ENCODE data around the gene FOLR1.
"Not testable (repeated sequence)": the region's sequence is repeated elsewhere in the genome, so short reads cannot be mapped to it uniquely, and the experiment has no call there.

Gene FOLR1

GRCh38 chr11:72188267-72188666 is 3.7 kb upstream of the FOLR1 start:
- no peak for FAIRE-seq

GRCh38 chr11:72189455-72190250 is 2.3 kb upstream of the FOLR1 start:
- no peak for FAIRE-seq

- FAIRE-seq, result no peak
Observed at GRCh38 chr11:72190631-72191071, 1.3 kb upstream of the FOLR1 start.

DNA sequence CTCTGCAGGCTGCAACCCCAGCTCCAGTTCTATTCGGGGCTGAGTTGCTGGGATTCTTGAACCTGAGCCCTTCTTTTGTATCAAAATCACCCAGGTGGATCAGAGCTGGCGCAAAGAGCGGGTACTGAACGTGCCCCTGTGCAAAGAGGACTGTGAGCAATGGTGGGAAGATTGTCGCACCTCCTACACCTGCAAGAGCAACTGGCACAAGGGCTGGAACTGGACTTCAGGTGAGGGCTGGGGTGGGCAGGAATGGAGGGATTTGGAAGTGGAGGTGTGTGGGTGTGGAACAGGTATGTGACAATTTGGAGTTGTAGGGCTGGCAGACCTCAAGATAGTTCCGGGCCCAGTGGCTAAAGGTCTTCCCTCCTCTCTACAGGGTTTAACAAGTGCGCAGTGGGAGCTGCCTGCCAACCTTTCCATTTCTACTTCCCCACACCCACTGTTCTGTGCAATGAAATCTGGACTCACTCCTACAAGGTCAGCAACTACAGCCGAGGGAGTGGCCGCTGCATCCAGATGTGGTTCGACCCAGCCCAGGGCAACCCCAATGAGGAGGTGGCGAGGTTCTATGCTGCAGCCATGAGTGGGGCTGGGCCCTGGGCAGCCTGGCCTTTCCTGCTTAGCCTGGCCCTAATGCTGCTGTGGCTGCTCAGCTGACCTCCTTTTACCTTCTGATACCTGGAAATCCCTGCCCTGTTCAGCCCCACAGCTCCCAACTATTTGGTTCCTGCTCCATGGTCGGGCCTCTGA is 3.8 kb downstream of the FOLR1 start:
- no peak for FAIRE-seq

GRCh38 chr11:72201445-72201844 is 9.5 kb downstream of the FOLR1 start:
- FAIRE-seq, result peak; percentile 65

GRCh38 chr11:72202571-72202970 is 10.6 kb downstream of the FOLR1 start:
- FAIRE-seq, result no peak

DNA sequence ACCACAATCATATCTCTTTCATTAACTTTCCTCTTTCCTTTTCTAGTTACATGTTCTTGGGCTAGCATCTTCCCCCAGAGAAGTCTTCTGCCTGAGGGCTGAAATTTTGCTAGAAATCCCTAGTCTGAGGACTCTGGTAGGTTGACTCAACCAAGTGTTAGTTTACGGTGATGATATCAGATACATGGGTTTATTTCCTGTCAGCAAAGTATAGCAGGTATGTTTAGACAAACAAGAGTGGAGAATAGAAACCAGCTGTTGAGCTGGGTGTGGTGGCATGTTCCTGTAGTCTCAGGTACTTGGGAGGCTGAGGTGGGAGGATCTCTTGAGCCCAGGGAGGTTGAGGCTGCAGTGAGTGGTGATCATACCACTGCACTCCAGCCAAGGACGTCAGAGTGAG is 11.2 kb downstream of the FOLR1 start:
- no peak for FAIRE-seq

GRCh38 chr11:72204886-72205285 is 12.9 kb downstream of the FOLR1 start:
- no peak for FAIRE-seq

DNA sequence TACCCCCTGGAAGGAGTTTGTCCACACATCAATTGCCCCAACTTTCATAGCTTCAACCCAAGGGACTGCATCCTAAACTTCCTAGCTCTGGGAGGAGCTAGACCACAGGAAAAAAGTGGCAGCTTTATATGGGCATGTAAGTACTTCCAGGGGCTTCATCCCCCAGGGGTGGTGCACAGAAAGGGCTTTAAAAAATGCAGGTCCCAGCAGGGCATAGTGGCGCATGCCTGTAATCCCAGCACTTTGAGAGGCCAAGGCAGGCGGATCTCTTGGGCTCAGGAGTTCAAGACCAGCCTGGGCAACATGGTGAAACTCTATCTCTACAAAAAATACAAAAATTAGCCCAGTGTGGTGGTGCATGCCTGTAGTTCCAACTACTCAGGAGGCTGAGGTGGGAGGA is 14.9 kb downstream of the FOLR1 start:
- not testable (repeated sequence) for FAIRE-seq

DNA sequence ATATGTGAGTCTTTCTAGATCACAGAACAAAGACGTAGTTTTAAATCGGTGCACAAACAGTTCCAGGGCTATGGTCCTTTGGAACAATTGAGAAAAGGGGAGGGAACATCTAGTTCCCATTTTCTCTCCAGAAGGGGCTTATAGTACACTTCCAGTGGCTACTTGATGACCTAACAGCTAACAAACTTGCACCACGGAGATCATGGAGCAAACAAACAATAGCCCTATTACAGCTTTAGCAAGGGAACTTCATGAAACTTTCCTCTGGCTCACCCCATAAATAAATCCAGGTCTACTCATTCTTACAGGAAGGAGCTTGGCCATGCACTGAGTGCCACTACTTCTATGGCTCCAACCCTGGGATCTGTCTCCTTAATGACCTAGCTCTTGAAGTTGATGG is 16.3 kb downstream of the FOLR1 start:
- FAIRE-seq, result no peak

- FAIRE-seq, result no peak
Observed at GRCh38 chr11:72209101-72209500, 17.2 kb downstream of the FOLR1 start.

DNA sequence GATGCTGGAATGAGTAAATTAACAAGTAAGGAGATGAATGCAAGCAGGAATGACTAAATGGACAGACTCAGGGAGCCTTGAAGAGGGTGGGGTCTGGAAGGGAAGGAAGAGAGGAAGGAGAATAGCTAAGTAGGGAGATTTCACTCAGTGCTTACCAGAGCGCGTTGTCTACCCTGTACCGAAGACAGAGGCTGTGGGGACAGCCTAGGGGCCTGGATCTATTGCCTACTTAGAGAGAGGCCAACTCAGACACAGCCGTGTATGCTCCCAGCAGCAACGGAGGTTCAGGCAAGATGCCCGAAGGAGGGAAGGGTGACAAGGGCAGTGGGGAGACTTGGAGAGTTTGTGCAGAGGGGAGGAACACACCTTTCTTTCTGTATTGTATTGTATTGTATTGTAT is 24.7 kb downstream of the FOLR1 start, which contains the start of gene FOLR2:
Gene FOLR2 (plus strand): TSS at position 157 of the 400 bp plus-strand sequence. CDS start 1,791 bp downstream, outside the sequence.
- no peak for FAIRE-seq

- no peak for FAIRE-seq
Observed at GRCh38 chr11:72217841-72218240, 25.9 kb downstream of the FOLR1 start.

GRCh38 chr11:72218251-72218745 is 26.4 kb downstream of the FOLR1 start:
- FAIRE-seq, result no peak

DNA sequence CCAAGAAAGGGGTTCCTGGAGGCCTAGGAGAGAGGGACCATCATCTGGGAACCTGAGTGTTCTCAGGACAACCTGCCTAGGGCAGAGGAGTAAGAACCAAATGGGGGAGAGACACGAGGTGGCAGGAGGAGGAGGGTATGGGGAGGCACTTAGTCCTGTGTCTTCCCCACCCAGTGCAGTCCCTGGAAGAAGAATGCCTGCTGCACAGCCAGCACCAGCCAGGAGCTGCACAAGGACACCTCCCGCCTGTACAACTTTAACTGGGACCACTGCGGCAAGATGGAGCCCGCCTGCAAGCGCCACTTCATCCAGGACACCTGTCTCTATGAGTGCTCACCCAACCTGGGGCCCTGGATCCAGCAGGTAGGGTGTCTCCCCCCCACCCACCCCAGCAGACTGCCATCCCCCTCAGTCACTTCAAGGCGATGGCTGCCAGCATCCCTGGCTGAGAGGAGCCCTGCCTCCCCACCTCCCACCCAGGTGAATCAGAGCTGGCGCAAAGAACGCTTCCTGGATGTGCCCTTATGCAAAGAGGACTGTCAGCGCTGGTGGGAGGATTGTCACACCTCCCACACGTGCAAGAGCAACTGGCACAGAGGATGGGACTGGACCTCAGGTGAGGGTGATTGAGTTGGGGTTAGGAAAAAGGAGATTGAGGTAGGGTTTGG is 28.9 kb downstream of the FOLR1 start:
- no peak for FAIRE-seq

GRCh38 chr11:72221386-72222075 is 29.6 kb downstream of the FOLR1 start:
- FAIRE-seq, result no peak

- no peak for FAIRE-seq
Observed at GRCh38 chr11:72222106-72222891, 30.4 kb downstream of the FOLR1 start.

GRCh38 chr11:72222907-72223614 is 31.1 kb downstream of the FOLR1 start:
- FAIRE-seq, result no peak

DNA sequence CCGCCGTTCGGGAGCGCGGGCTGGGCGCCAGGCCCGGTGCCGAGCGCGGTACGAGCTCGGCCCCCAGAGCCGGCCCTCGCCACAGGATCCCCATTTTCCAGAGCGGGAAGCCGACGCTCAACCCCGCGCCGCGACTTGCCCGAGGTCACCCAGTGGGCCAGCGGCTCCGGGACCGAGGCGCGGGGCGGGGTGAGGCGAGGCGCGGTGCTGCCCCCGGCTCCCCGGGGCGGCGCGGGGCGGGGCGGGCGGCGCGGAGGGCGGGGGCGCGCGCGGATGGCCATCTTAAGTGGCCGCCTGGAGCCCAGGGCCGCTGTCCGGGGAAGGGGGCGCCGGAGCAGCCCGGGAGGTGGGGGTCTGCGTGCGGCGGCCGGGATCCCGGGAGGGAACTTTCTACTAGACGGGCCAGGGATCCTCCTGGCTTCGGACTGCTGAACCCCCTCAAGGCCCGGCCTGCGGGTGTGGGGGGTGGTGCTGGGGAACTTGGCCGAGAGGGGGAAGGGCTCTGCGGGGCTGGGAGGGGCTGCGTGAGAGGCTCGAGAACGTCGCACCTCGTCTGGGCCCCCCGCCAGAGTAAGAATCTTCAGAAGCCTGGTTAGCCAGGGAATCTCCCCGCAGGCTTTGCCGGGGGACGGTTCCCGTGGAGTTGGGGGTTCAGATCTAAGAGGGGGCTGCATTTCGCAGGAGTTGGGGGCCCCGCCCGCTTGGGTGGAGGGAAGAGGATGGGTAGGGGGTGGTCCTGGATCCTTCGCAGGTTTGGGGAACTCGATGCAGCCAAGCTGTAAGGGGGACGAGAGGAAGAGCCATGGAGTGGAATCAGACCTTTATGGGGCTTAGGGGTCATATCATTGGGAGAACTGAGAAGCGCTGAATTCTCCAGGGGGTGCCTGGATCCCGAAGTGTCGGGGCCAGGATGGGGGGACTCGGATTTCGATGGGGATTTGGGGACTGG is 31.9 kb downstream of the FOLR1 start:
- FAIRE-seq, result no peak

All from A204.1 (cell line).